GM23338 (cell line): ENCODE data around the gene EPB41L5. TPM values are rescaled to one million over a fixed set of nuclear protein-coding genes. Genes with fewer than 3 reads are reported as not detected.

ENCODE experiments used
- ATAC-seq: fragments of 200-7000 bp; cut with Tn5 transposase; 3 replicates; pipeline ENCODE4 v1.9.1; 2020
- DNase-seq: peaks from one replicate; pipeline ENCODE4 v3.0.0-alpha.2; 2015; ENCODE audit warnings: low spot score
- H2AFZ ChIP-seq: fragments of 200-600 bp; sonication (generic); 2 replicates; pipeline ENCODE4 v1.8.0; 2016; ENCODE audit warnings: antibody characterized with exemption, mild to moderate bottlenecking, moderate library complexity
- H3F3A ChIP-seq: fragments of 200-600 bp; sonication (generic); replicated peaks from 2 replicates; pipeline ENCODE4 v1.8.0; 2017; ENCODE audit warnings: antibody characterized with exemption, mixed run types, low read depth
- H3K27ac ChIP-seq: fragments of 200-600 bp; sonication (generic); 2 replicates; pipeline ENCODE4 v1.6.1; 2016; ENCODE audit warnings: low read depth
- H3K27me3 ChIP-seq: fragments of 200-600 bp; sonication (generic); 2 replicates; pipeline ENCODE4 v1.8.0; 2016; ENCODE audit warnings: mild to moderate bottlenecking, mixed run types, moderate library complexity; ENCODE audit not compliant: insufficient read depth
- H3K36me3 ChIP-seq: fragments of 200-600 bp; sonication (generic); 2 replicates; pipeline ENCODE4 v1.8.0; 2016; ENCODE audit warnings: mild to moderate bottlenecking; ENCODE audit not compliant: insufficient read depth
- H3K4me1 ChIP-seq: fragments of 200-600 bp; sonication (generic); 2 replicates; pipeline ENCODE4 v1.8.0; 2016; ENCODE audit warnings: mild to moderate bottlenecking, moderate library complexity; ENCODE audit not compliant: insufficient read depth
- H3K4me2 ChIP-seq: fragments of 200-600 bp; sonication (generic); 2 replicates; pipeline ENCODE4 v1.7.1; 2017; ENCODE audit warnings: mixed run types
- H3K4me3 ChIP-seq: fragments of 200-600 bp; sonication (generic); 2 replicates; pipeline ENCODE4 v1.6.1; 2016; ENCODE audit warnings: mixed run types
- H3K79me2 ChIP-seq: fragments of 200-600 bp; sonication (generic); replicated peaks from 2 replicates; pipeline ENCODE4 v1.8.0; 2017; ENCODE audit warnings: mild to moderate bottlenecking; ENCODE audit not compliant: insufficient read depth
- H3K9me2 ChIP-seq: fragments of 200-600 bp; sonication (generic); 2 replicates; pipeline ENCODE4 v1.8.0; 2017; ENCODE audit not compliant: insufficient read depth
- H4K20me1 ChIP-seq: fragments of 200-600 bp; sonication (generic); replicated peaks from 2 replicates; pipeline ENCODE4 v1.8.0; 2017; ENCODE audit warnings: mild to moderate bottlenecking; ENCODE audit not compliant: insufficient read depth
- H3K27ac Mint-ChIP-seq: 2 replicates; pipeline ENCODE4 v1.8.0; 2020; ENCODE audit warnings: inconsistent platforms, mild to moderate bottlenecking, moderate library complexity, mixed read lengths
- H3K27me3 Mint-ChIP-seq: 3 replicates; pipeline ENCODE4 v1.8.0; 2022; ENCODE audit warnings: low read depth, mild to moderate bottlenecking, moderate library complexity, mixed read lengths, inconsistent platforms; ENCODE audit not compliant: insufficient read depth, poor library complexity
- H3K36me3 Mint-ChIP-seq: 3 replicates; pipeline ENCODE4 v1.8.0; 2021; ENCODE audit warnings: low read depth, mild to moderate bottlenecking, inconsistent platforms, moderate library complexity, mixed read lengths
- H3K4me1 Mint-ChIP-seq: 3 replicates; pipeline ENCODE4 v1.8.0; 2020; ENCODE audit warnings: mild to moderate bottlenecking, inconsistent platforms, mixed read lengths
- H3K4me3 Mint-ChIP-seq: 3 replicates; pipeline ENCODE4 v1.8.0; 2021; ENCODE audit warnings: moderate library complexity, mild to moderate bottlenecking, inconsistent platforms, mixed read lengths
- H3K9me3 Mint-ChIP-seq: 3 replicates; pipeline ENCODE4 v1.8.0; 2020; ENCODE audit warnings: moderate library complexity, mild to moderate bottlenecking, inconsistent platforms, mixed read lengths
- CREB1 ChIP-seq: fragments of 250-450 bp; sonication (Bioruptor Pico); IDR thresholded peaks from 2 replicates; pipeline ENCODE4 v1.5.0; 2020; ENCODE audit warnings: low read depth, mild to moderate bottlenecking, moderate library complexity
- ETS1 ChIP-seq: IDR thresholded peaks from 2 replicates; pipeline ENCODE4 v1.6.1; 2016; ENCODE audit warnings: antibody characterized with exemption
- JUNB ChIP-seq: IDR thresholded peaks from one replicate; pipeline ENCODE4 v1.6.1; 2016; ENCODE audit warnings: antibody characterized with exemption; ENCODE audit not compliant: unreplicated experiment
- NANOG ChIP-seq: IDR thresholded peaks from 2 replicates; pipeline ENCODE4 v1.6.1; 2016; ENCODE audit warnings: antibody characterized with exemption, borderline replicate concordance
- REST ChIP-seq: IDR thresholded peaks from one replicate; pipeline ENCODE4 v1.6.1; 2018; ENCODE audit warnings: antibody characterized with exemption; ENCODE audit not compliant: unreplicated experiment
- STAT1 ChIP-seq: IDR thresholded peaks from one replicate; pipeline ENCODE4 v1.6.1; 2016; ENCODE audit warnings: antibody characterized with exemption; ENCODE audit not compliant: unreplicated experiment
- ZNF114 ChIP-seq: fragments of 250-450 bp; sonication (Bioruptor Pico); IDR thresholded peaks from 2 replicates; pipeline ENCODE4 v1.5.0; 2020; ENCODE audit warnings: mild to moderate bottlenecking, moderate library complexity
- ZNF331 ChIP-seq: fragments of 250-450 bp; sonication (Bioruptor Pico); IDR thresholded peaks from 2 replicates; pipeline ENCODE4 v1.5.0; 2020; ENCODE audit warnings: low read depth, mild to moderate bottlenecking, moderate library complexity
- ZNF462 ChIP-seq: fragments of 250-450 bp; sonication (Bioruptor Pico); IDR thresholded peaks from 2 replicates; pipeline ENCODE4 v1.5.0; 2020; ENCODE audit warnings: mild to moderate bottlenecking, moderate library complexity
- polyA plus RNA-seq: library from polyadenylated mRNA; unstranded; fragments of >200 nt; fragmentation: Nextera tagmentation; extraction: Ambion mirVana; gene quantifications from 2 replicates; pipeline ENCODE4 v1.2.1, GENCODE V29; 2016
- total RNA-seq: library from RNA; depleted of rRNA; stranded (reverse); fragments of >200 nt; shearing (Covaris generic); gene quantifications from 2 replicates; pipeline ENCODE4 v1.2.3, GENCODE V29; 2014

Gene EPB41L5
- total and polyA plus RNA-seq, 2 experiments from 2014 or later = 15.5 to 35.4 TPM

DNA sequence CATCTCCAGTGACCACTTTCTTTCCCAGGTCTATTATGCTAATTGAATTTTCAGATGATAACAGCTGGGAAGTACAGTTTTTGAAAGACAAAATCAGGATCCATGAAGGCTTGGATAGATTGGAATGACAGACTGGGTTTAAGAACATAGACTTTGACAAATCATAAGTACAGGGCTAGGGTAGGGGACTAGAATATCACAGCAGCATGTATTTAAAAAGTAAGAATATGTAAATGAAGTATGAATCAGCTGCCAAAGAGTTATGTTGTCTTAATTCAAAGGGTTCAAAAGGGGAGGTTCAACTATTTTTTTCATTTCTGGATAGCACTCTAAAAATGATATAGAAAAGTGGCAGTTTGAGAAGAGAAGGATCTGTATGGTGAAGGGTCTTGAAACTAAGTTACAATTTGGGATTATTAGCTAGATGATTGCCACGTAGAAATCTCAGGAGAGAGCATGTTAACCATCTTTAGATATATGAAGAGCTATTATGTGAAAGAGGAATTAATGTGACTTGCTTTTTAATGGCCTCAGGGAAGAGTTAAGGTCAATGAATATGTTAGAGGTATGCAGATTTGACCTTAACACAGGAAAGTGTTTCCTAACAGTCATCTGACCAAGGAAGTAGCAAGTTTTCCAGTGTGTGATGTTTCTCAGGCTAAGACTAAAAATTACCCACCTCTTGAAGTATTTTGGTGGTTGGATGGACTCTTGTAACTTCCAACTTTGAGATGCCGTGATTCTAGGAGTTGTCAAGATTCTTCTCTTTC is 128.6 kb downstream of the EPB41L5 start:
- no peaks in the 10 kb centered on the region for H3K27me3 Mint-ChIP-seq
- Histone ChIP-seq H3K4me1 (no peaks in the 10 kb centered on the region), H3K27me3 (no peaks in the 10 kb centered on the region), H3K4me2 (no peak overlapping the region), H3K27ac (no peak overlapping the region), H3K36me3 (no peaks in the 10 kb centered on the region), H3K79me2 (no peaks in the 10 kb centered on the region), H3K4me3 (no peak overlapping the region), H3K9me2 (no peaks in the 10 kb centered on the region), H3F3A (no peaks in the 10 kb centered on the region), H2AFZ (no peak overlapping the region), H4K20me1 (no peaks in the 10 kb centered on the region)
- H3K4me3 Mint-ChIP-seq = no peak overlapping the region
- no peaks in the 10 kb centered on the region for H3K36me3 Mint-ChIP-seq
- TF ChIP-seq CREB1 (CRISPR knock-in tag) (no peak), STAT1 (no peak), REST (no peak), NANOG (no peak), ZNF114 (CRISPR knock-in tag) (no peak), JUNB (no peak)
- H3K27ac Mint-ChIP-seq = no peak overlapping the region
- DNase-seq = no peak
- no peak for ATAC-seq
- no peaks in the 10 kb centered on the region for H3K4me1 Mint-ChIP-seq
- H3K9me3 Mint-ChIP-seq = no peaks in the 10 kb centered on the region

DNA sequence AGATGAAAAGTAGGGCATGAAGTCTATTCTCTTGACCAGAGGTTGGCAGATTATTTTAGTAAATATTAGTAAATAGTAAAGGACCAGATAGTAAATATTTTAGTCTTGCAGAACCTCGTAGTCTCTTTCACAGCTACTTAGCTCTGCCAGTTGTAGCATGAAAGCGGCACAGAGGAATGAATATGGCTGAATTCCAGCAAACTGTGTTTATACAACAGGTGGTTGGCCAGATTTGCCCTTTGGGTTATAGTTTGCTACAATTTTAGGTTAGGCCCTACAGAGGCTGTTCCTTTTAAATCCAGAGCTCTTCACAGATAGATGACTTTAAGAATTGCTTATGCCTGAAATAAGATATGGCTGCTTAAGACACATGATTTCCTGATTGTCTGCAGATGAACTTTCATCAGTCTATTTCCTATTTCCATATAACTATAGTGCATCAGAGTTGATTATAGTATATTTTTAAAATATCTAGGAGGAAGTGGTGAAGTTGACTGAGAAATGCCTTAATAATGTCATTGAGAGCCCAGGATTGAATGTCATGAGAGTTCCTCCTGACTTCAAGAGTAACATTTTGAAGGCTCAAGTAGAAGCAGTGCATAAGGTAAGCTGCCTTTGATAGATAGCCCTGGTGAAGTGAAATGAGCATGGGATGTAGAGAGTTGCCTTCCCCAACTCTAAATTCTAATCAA is 129.8 kb downstream of the EPB41L5 start:
- H3K4me3 Mint-ChIP-seq = no peak overlapping the region
- Histone ChIP-seq H3K4me3 (no peak overlapping the region), H3K27ac (no peak overlapping the region), H3F3A (no peaks in the 10 kb centered on the region), H3K9me2 (no peaks in the 10 kb centered on the region), H3K4me1 (no peaks in the 10 kb centered on the region), H3K4me2 (no peak overlapping the region), H3K79me2 (no peaks in the 10 kb centered on the region), H3K27me3 (no peaks in the 10 kb centered on the region), H4K20me1 (no peaks in the 10 kb centered on the region), H2AFZ (no peak overlapping the region), H3K36me3 (no peaks in the 10 kb centered on the region)
- no peaks in the 10 kb centered on the region for H3K9me3 Mint-ChIP-seq
- no peaks in the 10 kb centered on the region for H3K4me1 Mint-ChIP-seq
- H3K27me3 Mint-ChIP-seq = no peaks in the 10 kb centered on the region
- H3K27ac Mint-ChIP-seq = no peak overlapping the region
- ATAC-seq (no peak), DNase-seq (no peak)
- peaks cover 2% of the 10 kb centered on the region; the same call in 2 of the 3 replicates for H3K36me3 Mint-ChIP-seq
- TF ChIP-seq ZNF462 (CRISPR knock-in tag) (no peak), ETS1 (no peak), NANOG (no peak), ZNF331 (CRISPR knock-in tag) (no peak)
